Endothelial cell of umbilical vein (primary cell): ENCODE results near the gene ARHGEF11. TPM values are rescaled to one million over a fixed set of nuclear protein-coding genes. Genes with fewer than 3 reads are reported as not detected.
A peak's percentile ranks its signal among the peaks of the same experiment; 100 is the strongest.

Source experiments
- Bru-seq: library from RNA; stranded (reverse); fragments of 400-500 nt; gene quantifications from one replicate; lab custom pipeline; 2021; lab: Mats Ljungman, UMichigan
- BruChase-seq, 2 experiments: library from RNA; stranded (reverse); fragments of 400-500 nt; gene quantifications; one replicate each; lab custom pipeline; 2021; lab: Mats Ljungman, UMichigan
- BruUV-seq: library from RNA; stranded (reverse); fragments of 400-500 nt; replicated peaks from 2 replicates; lab custom pipeline; 2021; lab: Mats Ljungman, UMichigan
- CTCF ChIA-PET: fragments of 300-600, 350-600 bp; sonication (Branson Sonifier 250); formaldehyde crosslinking; loops from one replicate; lab custom pipeline; 2021; ENCODE audit warnings: antibody characterized with exemption, inconsistent platforms; lab: Charles Lee
- POLR2A ChIA-PET: fragments of 300-600, 350-600 bp; sonication (Branson Sonifier 250); formaldehyde crosslinking; loops from one replicate; lab custom pipeline; 2021; ENCODE audit warnings: antibody characterized with exemption, inconsistent platforms; lab: Charles Lee
- DNase-seq: peaks from one replicate; pipeline ENCODE4 v3.0.0-alpha.2; 2011; ENCODE audit warnings: low read depth, low spot score
- FAIRE-seq: peaks from 2 replicates; lab custom pipeline; 2011; peaks lifted over from hg19 to GRCh38; lab: Jason Lieb, UNC
- H2AFZ ChIP-seq: 2 replicates; pipeline ENCODE4 v1.6.0; 2012; ENCODE audit warnings: low read depth, low read length, control low read depth, inconsistent platforms
- H3K27ac ChIP-seq: 2 replicates; pipeline ENCODE4 v1.5.1; 2011; ENCODE audit warnings: low read depth, mild to moderate bottlenecking, control low read depth, low read length, moderate library complexity; ENCODE audit not compliant: insufficient read depth
- H3K27me3 ChIP-seq, 2 experiments: 2 replicates each; pipeline versions ENCODE4 v1.6.0 to v1.6.1; 2011; ENCODE audit warnings: low read length in 2 of 2, mixed read lengths in 1 of 2; ENCODE audit not compliant: control insufficient read depth in 2 of 2, insufficient read depth in 2 of 2
- H3K36me3 ChIP-seq, 2 experiments: 2 replicates in 1 of 2; 3 replicates in 1 of 2; pipeline ENCODE4 v1.5.1; 2011; ENCODE audit warnings: low read length in 2 of 2, mild to moderate bottlenecking in 1 of 2, moderate library complexity in 1 of 2; ENCODE audit not compliant: control insufficient read depth in 2 of 2, insufficient read depth in 2 of 2; ENCODE audit errors: extremely low read depth in 1 of 2
- H3K4me1 ChIP-seq: 3 replicates; pipeline ENCODE4 v1.5.1; 2011; ENCODE audit warnings: mild to moderate bottlenecking, low read length; ENCODE audit not compliant: control insufficient read depth, insufficient read depth; ENCODE audit errors: extremely low read depth
- H3K4me2 ChIP-seq: 2 replicates; pipeline ENCODE4 v1.6.1; 2011; ENCODE audit warnings: low read length, control low read depth, mixed read lengths; ENCODE audit not compliant: insufficient read depth
- H3K4me3 ChIP-seq, 3 experiments: fragments of 200-600 bp in 1 of 3; sonication (generic), shearing (Covaris generic) in 1 of 3; replicated peaks in 1 of 3; 2 replicates each; pipeline ENCODE4 v1.5.1; 2011 to 2016; ENCODE audit warnings: control low read depth in 3 of 3, low read length in 3 of 3, mild to moderate bottlenecking in 2 of 3, inconsistent platforms in 1 of 3, low read depth in 1 of 3, moderate library complexity in 1 of 3; ENCODE audit not compliant: insufficient read depth in 1 of 3
- H3K79me2 ChIP-seq: 2 replicates; pipeline ENCODE4 v1.6.0; 2012; ENCODE audit warnings: low read length, inconsistent platforms; ENCODE audit not compliant: control insufficient read depth, insufficient read depth
- H3K9ac ChIP-seq: replicated peaks from 2 replicates; pipeline ENCODE3; 2011; ENCODE audit warnings: low read length, control low read depth; ENCODE audit not compliant: insufficient read depth; ENCODE audit errors: extremely low read depth
- H3K9me1 ChIP-seq: replicated peaks from 3 replicates; pipeline ENCODE4 v1.6.0; 2011; ENCODE audit warnings: mild to moderate bottlenecking, low read length; ENCODE audit not compliant: control insufficient read depth, insufficient read depth; ENCODE audit errors: extremely low read depth
- H3K9me3 ChIP-seq: replicated peaks from 2 replicates; pipeline ENCODE4 v1.5.1; 2012; ENCODE audit warnings: low read length, inconsistent platforms; ENCODE audit not compliant: control insufficient read depth, insufficient read depth
- H4K20me1 ChIP-seq: replicated peaks from 2 replicates; pipeline ENCODE3; 2011; ENCODE audit warnings: mild to moderate bottlenecking, low read length; ENCODE audit not compliant: control insufficient read depth, insufficient read depth; ENCODE audit errors: extremely low read depth
- EZH2 ChIP-seq: IDR thresholded peaks from 2 replicates; pipeline ENCODE4 v1.6.1; 2012; ENCODE audit warnings: borderline replicate concordance, low read depth, mild to moderate bottlenecking, moderate library complexity, low read length, inconsistent platforms; ENCODE audit not compliant: severe bottlenecking
- FOS ChIP-seq: IDR thresholded peaks from 2 replicates; pipeline ENCODE4 v1.6.1; 2011; ENCODE audit warnings: mild to moderate bottlenecking, low read length, moderate library complexity, borderline replicate concordance; ENCODE audit not compliant: insufficient read depth
- GATA2 ChIP-seq: IDR thresholded peaks from 2 replicates; pipeline ENCODE4 v1.7.0; 2011; ENCODE audit warnings: low read depth, mild to moderate bottlenecking, moderate library complexity, mixed read lengths, low read length; ENCODE audit not compliant: insufficient read length, insufficient read depth
- JUN ChIP-seq: IDR thresholded peaks from 2 replicates; pipeline ENCODE4 v1.6.1; 2011; ENCODE audit warnings: borderline replicate concordance, low read depth; ENCODE audit not compliant: insufficient read length, insufficient read depth
- MYC ChIP-seq: IDR thresholded peaks from one replicate; pipeline ENCODE4 v1.6.1; 2011; ENCODE audit warnings: mild to moderate bottlenecking, low read depth, low read length
- POLR2A ChIP-seq: IDR thresholded peaks from 2 replicates; pipeline ENCODE4 v1.6.1; 2012; ENCODE audit warnings: low read depth, mild to moderate bottlenecking, control low read depth, low read length
- POLR2AphosphoS5 ChIP-seq: IDR thresholded peaks from 2 replicates; pipeline ENCODE4 v1.6.1; 2012; ENCODE audit warnings: low read depth, mild to moderate bottlenecking, control low read depth, low read length, moderate library complexity; ENCODE audit not compliant: insufficient read depth
- dilution Hi-C: fragments of 300-500 bp; cut with MboI; formaldehyde crosslinking; loops from one replicate; pipeline ENCODE4 v1.15.0; 2019; ENCODE audit warnings: low sequenced_read_pairs; ENCODE audit not compliant: extremely low pct_ligation_motif_present
- intact Hi-C: fragments of 100-400 bp; cut with micrococcal nuclease; formaldehyde crosslinking; loops from one replicate; pipeline ENCODE4 v1.10.0; 2022
- long read RNA-seq: library from polyadenylated mRNA; stranded (forward); transcript quantifications from one replicate; pipeline ENCODE4 v2.0.0, GENCODE V29; 2021
- polyA minus RNA-seq, 3 experiments: library from RNA; depleted of rRNA, polyadenylated mRNA; stranded (reverse); fragments of >200 nt; gene quantifications; 1 replicate in 1 of 3; 2 replicates in 2 of 3; pipeline ENCODE4 v1.2.3, GENCODE V29; 2011
- polyA plus RNA-seq, 4 experiments: library from polyadenylated mRNA; depleted of rRNA in 3 of 4; stranded (reverse) in 3 of 4; unstranded in 1 of 4; fragments of >200 nt; gene quantifications; 2 replicates each; pipeline versions ENCODE4 v1.2.1 to v1.2.3, GENCODE V29; 2011 to 2012; ENCODE audit warnings: missing spikeins in 1 of 4
- total RNA-seq: library from RNA; stranded (reverse); gene quantifications from 2 replicates; pipeline ENCODE4 v1.2.3, GENCODE V29; 2021
- TF ChIP-seq, protein P1 (sequence below): IDR thresholded peaks from 2 replicates; pipeline ENCODE4 v1.6.1; 2011; ENCODE audit not compliant: insufficient read depth, insufficient read length
- TF ChIP-seq, protein P2 (sequence below), 2 donors: IDR thresholded peaks; 1 replicate in 1 of 2; 2 replicates in 1 of 2; pipeline ENCODE4 v1.5.1; 2011; ENCODE audit warnings: low read length in 2 of 2, mild to moderate bottlenecking in 2 of 2, moderate library complexity in 2 of 2, control low read depth in 1 of 2, inconsistent platforms in 1 of 2, low read depth in 1 of 2; ENCODE audit not compliant: insufficient read depth in 1 of 2; ENCODE audit errors: extremely low read depth in 1 of 2

The ARHGEF11 gene, protein sequence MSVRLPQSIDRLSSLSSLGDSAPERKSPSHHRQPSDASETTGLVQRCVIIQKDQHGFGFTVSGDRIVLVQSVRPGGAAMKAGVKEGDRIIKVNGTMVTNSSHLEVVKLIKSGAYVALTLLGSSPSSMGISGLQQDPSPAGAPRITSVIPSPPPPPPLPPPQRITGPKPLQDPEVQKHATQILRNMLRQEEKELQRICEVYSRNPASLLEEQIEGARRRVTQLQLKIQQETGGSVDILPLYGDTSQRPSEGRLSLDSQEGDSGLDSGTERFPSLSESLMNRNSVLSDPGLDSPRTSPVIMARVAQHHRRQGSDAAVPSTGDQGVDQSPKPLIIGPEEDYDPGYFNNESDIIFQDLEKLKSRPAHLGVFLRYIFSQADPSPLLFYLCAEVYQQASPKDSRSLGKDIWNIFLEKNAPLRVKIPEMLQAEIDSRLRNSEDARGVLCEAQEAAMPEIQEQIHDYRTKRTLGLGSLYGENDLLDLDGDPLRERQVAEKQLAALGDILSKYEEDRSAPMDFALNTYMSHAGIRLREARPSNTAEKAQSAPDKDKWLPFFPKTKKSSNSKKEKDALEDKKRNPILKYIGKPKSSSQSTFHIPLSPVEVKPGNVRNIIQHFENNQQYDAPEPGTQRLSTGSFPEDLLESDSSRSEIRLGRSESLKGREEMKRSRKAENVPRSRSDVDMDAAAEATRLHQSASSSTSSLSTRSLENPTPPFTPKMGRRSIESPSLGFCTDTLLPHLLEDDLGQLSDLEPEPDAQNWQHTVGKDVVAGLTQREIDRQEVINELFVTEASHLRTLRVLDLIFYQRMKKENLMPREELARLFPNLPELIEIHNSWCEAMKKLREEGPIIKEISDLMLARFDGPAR (N-terminal part only)
- total RNA-seq: 27.2 and 28.0 TPM in 2 replicates
- polyA plus RNA-seq: 18.2 and 18.8 TPM in 2 replicates
- 15.3 and 17.4 TPM in 2 replicates for polyA plus RNA-seq (2011; cell fraction: cytosol; rRNA removed)
- 70.3 and 73.1 TPM in 2 replicates for polyA plus RNA-seq (2011; cell fraction: nucleus; rRNA removed)
- 15.9 and 17.3 TPM in 2 replicates for polyA plus RNA-seq (2012)
- polyA minus RNA-seq: 48.5 and 50.3 TPM in 2 replicates
- 14.8 TPM for polyA minus RNA-seq (2011; cell fraction: cytosol; rRNA and poly(A)+ RNA removed)
- polyA minus RNA-seq (2011; cell fraction: nucleus; rRNA and poly(A)+ RNA removed): 47.5 and 51.6 TPM in 2 replicates
- percentile 73 among the genes with signal in this experiment for Bru-seq, nascent RNA
- BruChase-seq, experiment 1, labeled RNA remaining after a 6-hour chase: percentile 82 among the genes with signal in this experiment
- percentile 73 among the genes with signal in this experiment for BruChase-seq, experiment 2, labeled RNA remaining after a 2-hour chase
- long read RNA-seq, full-length matches to known transcripts: 4 of 22 reads
- long read RNA-seq, partial matches to known transcripts: 11 of 22 reads
- long read RNA-seq, other reads (novel, unspliced or antisense): 7 of 22 reads

DNA sequence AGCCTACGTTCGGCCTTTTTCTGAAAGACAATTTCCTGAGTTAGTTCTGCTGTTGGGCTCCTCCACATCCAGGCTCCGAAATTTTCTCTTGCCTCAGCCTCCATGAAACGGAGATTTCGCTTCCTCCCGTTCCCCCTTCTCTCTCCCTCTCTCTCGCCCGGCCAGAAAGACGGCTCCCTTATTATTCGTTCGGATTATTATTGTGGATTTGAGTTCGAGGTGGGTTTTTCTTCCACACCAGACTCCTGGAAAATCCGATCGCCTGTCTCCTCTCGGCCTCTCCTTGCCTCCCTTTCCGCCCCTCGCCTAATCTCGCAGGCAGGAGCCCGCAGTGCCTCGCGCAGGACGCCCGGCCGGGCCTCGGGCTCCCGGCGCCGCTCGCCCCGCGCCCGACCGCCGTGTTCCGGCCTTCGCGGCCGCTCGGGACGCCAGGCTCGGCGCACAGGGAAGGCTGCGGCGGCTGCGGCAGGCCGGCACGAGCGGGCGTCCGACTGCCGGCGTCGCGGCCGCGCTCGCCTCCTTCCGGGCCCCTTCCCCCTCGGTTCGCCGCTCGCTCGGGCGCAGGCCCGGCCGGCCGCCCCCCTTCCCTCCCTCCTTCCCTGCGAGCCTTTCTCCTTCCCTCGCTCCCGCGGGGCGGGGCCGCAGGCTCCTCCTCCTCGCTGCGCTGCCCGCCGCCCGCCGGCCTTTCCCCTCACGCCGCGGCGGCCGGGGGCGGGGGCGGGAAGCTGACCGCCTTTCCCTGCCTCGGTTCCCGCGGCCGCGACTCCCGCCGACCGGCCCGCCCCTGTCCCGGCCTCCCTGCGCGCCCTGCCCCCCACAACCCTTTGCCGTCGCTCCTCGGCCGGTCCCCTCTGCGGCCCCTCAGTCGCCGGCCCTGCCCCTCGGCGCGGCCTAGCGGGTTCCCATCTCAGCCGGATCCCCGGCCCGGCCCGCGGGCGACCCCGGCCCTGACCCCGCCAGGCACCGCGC lies at the start of gene ARHGEF11:
Gene ARHGEF11 (minus strand): TSS at position 493 of the 969 bp plus-strand sequence. CDS start 1,412 bp downstream, outside the sequence.
- BruUV-seq: no TSS peak
- DNase-seq: peak; percentile 89
- dilution Hi-C loops: no loop called here

More for the DNA sequence above, at the start of gene ARHGEF11:
- Histone ChIP-seq H3K9ac (peak within 1 kb of the TSS; percentile 97), H2AFZ (peak within 1 kb of the TSS; percentile 97), H4K20me1 (no peaks in the 10 kb centered on the region), H3K4me2 (peak within 1 kb of the TSS; percentile 99), H3K27me3 (peaks cover 7 to 9% of the 10 kb centered on the region in 2 experiments), H3K9me1 (no peaks in the 10 kb centered on the region), H3K27ac (peak within 1 kb of the TSS; percentile 90), H3K9me3 (no peaks in the 10 kb centered on the region), H3K36me3 (no peaks in the 10 kb centered on the region), H3K79me2 (peaks cover 32% of the 10 kb centered on the region), H3K4me1 (peaks cover 32% of the 10 kb centered on the region), H3K4me3 (peak within 1 kb of the TSS; percentile 59 to 99 (median 86))
- TF ChIP-seq, protein P1, sequence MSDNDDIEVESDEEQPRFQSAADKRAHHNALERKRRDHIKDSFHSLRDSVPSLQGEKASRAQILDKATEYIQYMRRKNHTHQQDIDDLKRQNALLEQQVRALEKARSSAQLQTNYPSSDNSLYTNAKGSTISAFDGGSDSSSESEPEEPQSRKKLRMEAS: no peak
- TF ChIP-seq EZH2 (no peak), FOS (no peak), MYC (no peak), JUN (no peak), POLR2A (peak; percentile 90), POLR2AphosphoS5 (peak; percentile 85), GATA2 (no peak)
- TF ChIP-seq, protein P2, sequence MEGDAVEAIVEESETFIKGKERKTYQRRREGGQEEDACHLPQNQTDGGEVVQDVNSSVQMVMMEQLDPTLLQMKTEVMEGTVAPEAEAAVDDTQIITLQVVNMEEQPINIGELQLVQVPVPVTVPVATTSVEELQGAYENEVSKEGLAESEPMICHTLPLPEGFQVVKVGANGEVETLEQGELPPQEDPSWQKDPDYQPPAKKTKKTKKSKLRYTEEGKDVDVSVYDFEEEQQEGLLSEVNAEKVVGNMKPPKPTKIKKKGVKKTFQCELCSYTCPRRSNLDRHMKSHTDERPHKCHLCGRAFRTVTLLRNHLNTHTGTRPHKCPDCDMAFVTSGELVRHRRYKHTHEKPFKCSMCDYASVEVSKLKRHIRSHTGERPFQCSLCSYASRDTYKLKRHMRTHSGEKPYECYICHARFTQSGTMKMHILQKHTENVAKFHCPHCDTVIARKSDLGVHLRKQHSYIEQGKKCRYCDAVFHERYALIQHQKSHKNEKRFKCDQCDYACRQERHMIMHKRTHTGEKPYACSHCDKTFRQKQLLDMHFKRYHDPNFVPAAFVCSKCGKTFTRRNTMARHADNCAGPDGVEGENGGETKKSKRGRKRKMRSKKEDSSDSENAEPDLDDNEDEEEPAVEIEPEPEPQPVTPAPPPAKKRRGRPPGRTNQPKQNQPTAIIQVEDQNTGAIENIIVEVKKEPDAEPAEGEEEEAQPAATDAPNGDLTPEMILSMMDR (IDR thresholded peaks at IDR 0.05; ENCODE audit: extremely low read depth in 1 of 2, insufficient read depth in 1 of 2, low read depth in 1 of 2, low read length in 2 of 2): no peak
- ChIA-PET CTCF (no interaction called here), POLR2A (interaction anchor here (0.6 kb wide), 1 partner anchor 52 kb away, joined by 3 read pairs; no protein-coding TSS in a partner anchor)
- peak; percentile 31 for FAIRE-seq
- intact Hi-C loops: loop anchor here (1.0 kb wide), 1 partner anchor 111 kb away; no protein-coding TSS in a partner anchor
